BLaER1 (cell line): Measurements from ENCODE around the gene LIMK2.
A peak's percentile ranks its signal among the peaks of the same experiment; 100 is the strongest.

Experiments used
- H3K27ac ChIP-seq: shearing (Covaris generic); formaldehyde crosslinking; 2 replicates; pipeline ENCODE4 v1.8.1; 2022
- H3K27me3 ChIP-seq: shearing (Covaris generic); formaldehyde crosslinking; 2 replicates; pipeline ENCODE4 v1.8.1; 2022
- H3K36me3 ChIP-seq: shearing (Covaris generic); formaldehyde crosslinking; 2 replicates; pipeline ENCODE4 v1.8.1; 2022
- H3K4me1 ChIP-seq: shearing (Covaris generic); formaldehyde crosslinking; 2 replicates; pipeline ENCODE4 v1.8.1; 2022
- H3K4me2 ChIP-seq: shearing (Covaris generic); formaldehyde crosslinking; 2 replicates; pipeline ENCODE4 v1.8.1; 2022
- H3K4me3 ChIP-seq: shearing (Covaris generic); formaldehyde crosslinking; 2 replicates; pipeline ENCODE4 v1.8.1; 2022
- H3K9ac ChIP-seq: shearing (Covaris generic); formaldehyde crosslinking; 2 replicates; pipeline ENCODE4 v1.8.1; 2022
- H3K9me3 ChIP-seq: shearing (Covaris generic); formaldehyde crosslinking; 2 replicates; pipeline ENCODE4 v1.8.1; 2022
- H4K20me1 ChIP-seq: shearing (Covaris generic); formaldehyde crosslinking; 2 replicates; pipeline ENCODE4 v1.8.1; 2022
- Cebpa-rat ChIP-seq: shearing (Covaris generic); IDR thresholded peaks from 2 replicates; pipeline ENCODE4 v1.8.1; 2022

The LIMK2 gene

GRCh38 chr22:31248965-31249958 lies 37.2 kb downstream of the LIMK2 start:
- H3K4me1 ChIP-seq, result peaks cover 24% of the 10 kb centered on the region
- peaks cover 27% of the 10 kb centered on the region for H3K36me3 ChIP-seq
- H3K4me2 ChIP-seq, result no peak overlapping the region
- TF ChIP-seq Cebpa-rat, result no peak
- no peaks in the 10 kb centered on the region for H3K9me3 ChIP-seq
- H4K20me1 ChIP-seq, result peaks cover 17% of the 10 kb centered on the region
- H3K27me3 ChIP-seq, result no peaks in the 10 kb centered on the region
- H3K9ac ChIP-seq, result 0 out of 2 replicates have a peak overlapping the region, but pooled peaks have one; percentile 47
- no peak overlapping the region for H3K4me3 ChIP-seq
- no peak overlapping the region for H3K27ac ChIP-seq

GRCh38 chr22:31250740-31251600 lies 38.9 kb downstream of the LIMK2 start:
- Histone ChIP-seq H3K4me1 (peaks cover 31% of the 10 kb centered on the region), H3K9me3 (no peaks in the 10 kb centered on the region), H3K9ac (no peak overlapping the region), H4K20me1 (peaks cover 25% of the 10 kb centered on the region), H3K4me2 (no peak overlapping the region), H3K4me3 (no peak overlapping the region), H3K27me3 (no peaks in the 10 kb centered on the region), H3K36me3 (peaks cover 34% of the 10 kb centered on the region), H3K27ac (no peak overlapping the region)
- TF ChIP-seq Cebpa-rat, result no peak

- Histone ChIP-seq H3K27me3 (no peaks in the 10 kb centered on the region), H3K36me3 (peaks cover 40% of the 10 kb centered on the region), H3K9me3 (no peaks in the 10 kb centered on the region), H3K4me2 (no peak overlapping the region), H3K27ac (no peak overlapping the region), H3K4me3 (no peak overlapping the region), H3K9ac (no peak overlapping the region), H3K4me1 (peaks cover 14% of the 10 kb centered on the region), H4K20me1 (peaks cover 17% of the 10 kb centered on the region; the same call in 1 of the 2 replicates)
- no peak for TF ChIP-seq Cebpa-rat
Observed at GRCh38 chr22:31253949-31254348, 41.9 kb downstream of the LIMK2 start.

- H4K20me1 ChIP-seq, result 0 out of 2 replicates have a peak, but pooled peaks cover 1% of the 10 kb centered on the region
- no peak overlapping the region for H3K27ac ChIP-seq
Observed at GRCh38 chr22:31259798-31260473, 47.8 kb downstream of the LIMK2 start.

GRCh38 chr22:31260474-31260856 lies 48.4 kb downstream of the LIMK2 start:
- Histone ChIP-seq H3K27ac (no peak overlapping the region), H3K27me3 (no peaks in the 10 kb centered on the region), H3K9me3 (no peaks in the 10 kb centered on the region), H3K36me3 (peaks cover 76% of the 10 kb centered on the region), H3K4me3 (no peak overlapping the region), H3K9ac (no peak overlapping the region), H3K4me2 (no peak overlapping the region), H4K20me1 (no peaks in the 10 kb centered on the region), H3K4me1 (no peaks in the 10 kb centered on the region)
- TF ChIP-seq Cebpa-rat, result no peak

More at GRCh38 chr22:31259798-31260473, 47.8 kb downstream of the LIMK2 start:
- H3K9ac ChIP-seq, result no peak overlapping the region
- H3K4me1 ChIP-seq, result peaks cover under 1% of the 10 kb centered on the region; the same call in 1 of the 2 replicates
- H3K4me2 ChIP-seq, result no peak overlapping the region
- peaks cover 75% of the 10 kb centered on the region for H3K36me3 ChIP-seq
- H3K9me3 ChIP-seq, result no peaks in the 10 kb centered on the region
- H3K4me3 ChIP-seq, result no peak overlapping the region
- TF ChIP-seq Cebpa-rat, result no peak
- no peaks in the 10 kb centered on the region for H3K27me3 ChIP-seq

- Histone ChIP-seq H3K9ac (no peak overlapping the region), H3K36me3 (peaks cover 97% of the 10 kb centered on the region), H3K4me2 (no peak overlapping the region), H3K4me3 (no peak overlapping the region), H3K4me1 (no peaks in the 10 kb centered on the region), H4K20me1 (no peaks in the 10 kb centered on the region), H3K9me3 (no peaks in the 10 kb centered on the region), H3K27me3 (no peaks in the 10 kb centered on the region), H3K27ac (no peak overlapping the region)
- TF ChIP-seq Cebpa-rat, result no peak
Observed at GRCh38 chr22:31262312-31263133, 50.4 kb downstream of the LIMK2 start.

GRCh38 chr22:31263896-31264640 lies 52.0 kb downstream of the LIMK2 start:
- peaks cover 99% of the 10 kb centered on the region for H3K36me3 ChIP-seq
- H3K9ac ChIP-seq, result no peak overlapping the region

GRCh38 chr22:31268281-31268680 lies 56.2 kb downstream of the LIMK2 start:
- H3K27me3 ChIP-seq, result no peaks in the 10 kb centered on the region
- H3K4me2 ChIP-seq, result no peak overlapping the region
- H3K36me3 ChIP-seq, result peaks cover 99% of the 10 kb centered on the region
- no peaks in the 10 kb centered on the region for H3K9me3 ChIP-seq
- H3K4me3 ChIP-seq, result no peak overlapping the region
- no peaks in the 10 kb centered on the region for H3K4me1 ChIP-seq
- H4K20me1 ChIP-seq, result no peaks in the 10 kb centered on the region
- no peak overlapping the region for H3K27ac ChIP-seq
- no peak overlapping the region for H3K9ac ChIP-seq
- no peak for TF ChIP-seq Cebpa-rat

More at GRCh38 chr22:31263896-31264640, 52.0 kb downstream of the LIMK2 start:
- no peaks in the 10 kb centered on the region for H3K9me3 ChIP-seq
- no peaks in the 10 kb centered on the region for H3K4me1 ChIP-seq
- no peak for TF ChIP-seq Cebpa-rat
- no peak overlapping the region for H3K27ac ChIP-seq
- no peaks in the 10 kb centered on the region for H4K20me1 ChIP-seq
- H3K4me2 ChIP-seq, result no peak overlapping the region
- H3K4me3 ChIP-seq, result no peak overlapping the region
- no peaks in the 10 kb centered on the region for H3K27me3 ChIP-seq
